ENCODE results near the gene ACACA.

The ACACA gene

DNA sequence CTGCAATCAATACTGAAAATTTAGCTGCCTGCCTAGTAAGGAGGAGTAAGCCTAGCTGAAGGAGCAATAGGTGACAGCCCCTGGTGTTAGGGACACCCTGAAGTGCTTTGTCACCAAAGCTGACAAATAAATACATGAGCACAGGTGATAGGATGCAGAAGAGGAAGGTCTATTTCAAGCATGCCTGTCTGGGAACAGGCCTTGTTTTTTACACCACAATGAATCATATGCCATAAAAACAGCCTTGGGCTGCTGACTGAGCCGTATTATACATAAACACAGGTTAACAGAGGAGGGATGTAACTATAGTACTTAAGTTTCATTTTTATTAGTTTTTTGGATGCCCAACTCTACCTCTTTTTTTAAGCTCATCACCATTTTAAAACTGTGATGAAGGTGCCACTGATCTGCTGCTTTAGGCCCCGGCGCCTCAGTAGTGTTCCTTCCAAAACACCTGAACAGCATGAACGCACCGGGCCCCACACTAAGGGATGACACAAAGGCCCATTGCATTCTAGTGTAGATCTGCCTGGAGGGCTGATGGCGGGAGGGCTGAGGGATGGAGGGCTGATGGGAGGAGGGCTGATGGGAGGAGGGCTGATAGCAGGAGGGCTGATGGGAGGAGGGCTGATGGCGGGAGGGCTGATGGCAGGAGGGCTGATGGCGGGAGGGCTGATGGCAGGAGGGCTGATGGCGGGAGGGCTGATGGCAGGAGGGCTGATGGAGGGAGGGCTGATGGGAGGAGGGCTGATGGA is 307.5 kb downstream of the ACACA start:
- H3K9me3 ChIP-seq (ENCODE audit: control insufficient read depth, low read depth, low read length) = no peaks in the 10 kb centered on the region
- H3K27ac ChIP-seq (ENCODE audit: low read length) = no peak overlapping the region
- H3K9ac ChIP-seq (ENCODE audit: low read length) = no peak overlapping the region
- no peak overlapping the region for H3K4me3 ChIP-seq (ENCODE audit: low read length)
- H3K4me1 ChIP-seq (ENCODE audit: control insufficient read depth, low read depth, low read length) = peaks cover 6% of the 10 kb centered on the region
- H3K36me3 ChIP-seq (ENCODE audit: control insufficient read depth, low read depth, low read length) = peaks cover 47% of the 10 kb centered on the region
- H3K27me3 ChIP-seq (ENCODE audit: control insufficient read depth, insufficient read depth, low read length) = no peaks in the 10 kb centered on the region

DNA sequence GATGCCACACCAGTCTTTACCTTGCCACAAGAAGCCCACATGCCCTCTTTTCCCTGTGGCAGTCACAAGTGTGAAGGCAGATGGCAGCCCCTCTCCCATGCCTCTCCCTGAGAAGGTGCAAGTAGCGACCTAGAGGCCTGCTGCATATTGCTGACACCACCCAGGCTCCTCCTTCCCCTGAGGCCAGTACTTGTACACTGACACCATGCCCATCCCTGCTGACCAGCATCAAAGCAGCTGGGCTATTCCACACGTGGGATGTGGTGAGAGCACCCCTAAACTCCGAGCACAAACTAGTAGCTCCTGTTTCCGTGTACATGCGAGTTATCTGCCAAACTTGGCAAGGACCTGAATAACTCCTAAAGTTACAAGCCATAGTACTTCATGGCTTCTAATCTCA is 308.5 kb downstream of the ACACA start:
- Histone ChIP-seq H3K27ac (ENCODE audit: low read length) (no peak overlapping the region), H3K4me1 (ENCODE audit: control insufficient read depth, low read depth, low read length) (peaks cover 6% of the 10 kb centered on the region), H3K4me3 (ENCODE audit: low read length) (no peak overlapping the region), H3K27me3 (ENCODE audit: control insufficient read depth, insufficient read depth, low read length) (no peaks in the 10 kb centered on the region), H3K9ac (ENCODE audit: low read length) (no peak overlapping the region), H3K36me3 (ENCODE audit: control insufficient read depth, low read depth, low read length) (peaks cover 48% of the 10 kb centered on the region), H3K9me3 (ENCODE audit: control insufficient read depth, low read depth, low read length) (no peaks in the 10 kb centered on the region)

DNA sequence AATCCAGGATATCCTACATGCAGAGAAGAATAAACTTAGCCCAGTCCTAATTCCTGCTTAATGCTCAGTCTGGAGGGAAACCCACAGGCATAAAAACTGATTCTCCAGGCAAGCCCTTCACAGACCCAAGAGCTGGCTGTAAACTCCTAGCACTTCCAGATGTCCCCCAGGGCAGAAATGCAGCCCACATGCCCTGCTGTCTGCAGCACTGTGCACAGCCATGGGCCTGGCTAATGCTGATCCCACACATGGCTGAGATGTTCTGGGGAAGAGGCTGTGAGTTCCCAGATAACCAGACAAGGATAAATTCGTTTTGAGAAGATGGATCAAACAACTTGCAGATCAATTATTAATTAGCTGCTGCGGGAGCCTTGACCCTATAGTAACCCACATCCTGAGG is 309.5 kb downstream of the ACACA start:
- H3K4me1 ChIP-seq (ENCODE audit: control insufficient read depth, low read depth, low read length) = peaks cover 6% of the 10 kb centered on the region
- no peak overlapping the region for H3K9ac ChIP-seq (ENCODE audit: low read length)
- H3K36me3 ChIP-seq (ENCODE audit: control insufficient read depth, low read depth, low read length) = peaks cover 51% of the 10 kb centered on the region
- H3K4me3 ChIP-seq (ENCODE audit: low read length) = no peak overlapping the region
- no peak overlapping the region for H3K27ac ChIP-seq (ENCODE audit: low read length)
- H3K27me3 ChIP-seq (ENCODE audit: control insufficient read depth, insufficient read depth, low read length) = no peaks in the 10 kb centered on the region
- no peaks in the 10 kb centered on the region for H3K9me3 ChIP-seq (ENCODE audit: control insufficient read depth, low read depth, low read length)

DNA sequence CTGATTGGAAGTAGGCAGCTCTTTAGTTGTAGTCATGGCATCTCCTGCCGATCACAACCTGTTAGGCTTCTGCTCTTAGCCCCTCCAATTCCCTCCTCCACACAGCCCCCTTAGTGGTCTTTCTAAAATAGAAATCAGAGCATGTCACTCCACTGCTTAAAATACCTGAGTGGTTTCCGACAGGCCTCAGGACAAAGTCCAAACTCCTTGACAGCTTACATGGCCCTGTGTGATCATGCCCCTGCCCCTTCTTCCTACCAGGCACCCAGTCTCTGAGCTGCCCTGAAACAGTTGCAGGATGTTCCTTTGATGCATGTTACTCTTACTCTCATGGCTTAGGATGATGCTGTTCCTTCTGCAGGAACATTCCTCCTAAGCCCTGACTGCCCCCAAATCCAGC is 310.6 kb downstream of the ACACA start:
- H3K36me3 ChIP-seq (ENCODE audit: control insufficient read depth, low read depth, low read length) = peaks cover 51% of the 10 kb centered on the region

DNA sequence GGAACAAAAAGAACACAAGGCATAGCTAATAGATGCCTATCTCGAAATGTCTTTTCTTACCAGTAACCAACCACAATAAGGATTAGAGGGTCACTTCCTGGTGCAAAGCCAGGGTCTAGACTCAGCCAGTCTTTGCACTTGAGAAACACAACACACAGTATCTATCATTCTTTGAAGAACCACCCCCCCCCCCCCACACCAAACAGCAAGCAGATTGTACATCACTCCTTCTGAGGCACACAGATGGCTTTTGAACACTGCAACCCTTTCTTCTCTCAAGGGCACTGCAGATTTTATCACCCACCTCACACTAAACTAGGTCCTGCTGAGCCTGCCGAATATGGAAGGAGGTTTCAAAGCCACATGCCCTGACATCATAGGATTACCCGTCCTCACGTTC is 312.2 kb downstream of the ACACA start:
- no peaks in the 10 kb centered on the region for H3K9me3 ChIP-seq (ENCODE audit: control insufficient read depth, low read depth, low read length)
- H3K36me3 ChIP-seq (ENCODE audit: control insufficient read depth, low read depth, low read length) = peaks cover 61% of the 10 kb centered on the region
- no peaks in the 10 kb centered on the region for H3K4me1 ChIP-seq (ENCODE audit: control insufficient read depth, low read depth, low read length)
- no peak overlapping the region for H3K9ac ChIP-seq (ENCODE audit: low read length)
- H3K4me3 ChIP-seq (ENCODE audit: low read length) = no peak overlapping the region
- no peaks in the 10 kb centered on the region for H3K27me3 ChIP-seq (ENCODE audit: control insufficient read depth, insufficient read depth, low read length)
- H3K27ac ChIP-seq (ENCODE audit: low read length) = no peak overlapping the region

More for the DNA sequence above, 310.6 kb downstream of the ACACA start:
- no peak overlapping the region for H3K27ac ChIP-seq (ENCODE audit: low read length)
- H3K4me1 ChIP-seq (ENCODE audit: control insufficient read depth, low read depth, low read length) = no peaks in the 10 kb centered on the region
- no peak overlapping the region for H3K4me3 ChIP-seq (ENCODE audit: low read length)
- no peaks in the 10 kb centered on the region for H3K9me3 ChIP-seq (ENCODE audit: control insufficient read depth, low read depth, low read length)
- no peak overlapping the region for H3K9ac ChIP-seq (ENCODE audit: low read length)
- no peaks in the 10 kb centered on the region for H3K27me3 ChIP-seq (ENCODE audit: control insufficient read depth, insufficient read depth, low read length)

DNA sequence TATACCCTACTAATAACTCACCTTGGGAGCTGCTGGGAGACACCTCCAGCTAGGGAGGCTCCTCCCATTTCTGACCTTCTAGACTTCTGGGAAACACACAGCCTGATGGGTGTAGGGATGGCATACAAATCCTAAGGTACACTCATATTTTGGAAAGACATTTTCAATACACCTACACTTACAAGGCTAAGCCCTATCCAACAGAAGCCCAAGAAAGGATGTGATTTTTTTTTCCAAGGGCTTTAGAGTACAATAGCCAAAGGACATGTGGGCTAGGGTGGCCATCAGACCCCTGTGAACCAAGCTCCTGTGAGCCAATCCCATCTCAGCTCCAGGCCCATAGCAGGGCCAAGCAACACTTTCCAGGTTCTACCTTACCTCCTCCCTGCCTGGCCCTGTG is 313.9 kb downstream of the ACACA start:
- H3K4me1 ChIP-seq (ENCODE audit: control insufficient read depth, low read depth, low read length) = no peaks in the 10 kb centered on the region
- H3K9me3 ChIP-seq (ENCODE audit: control insufficient read depth, low read depth, low read length) = no peaks in the 10 kb centered on the region
- no peak overlapping the region for H3K27ac ChIP-seq (ENCODE audit: low read length)
- no peak overlapping the region for H3K4me3 ChIP-seq (ENCODE audit: low read length)
- H3K36me3 ChIP-seq (ENCODE audit: control insufficient read depth, low read depth, low read length) = peaks cover 64% of the 10 kb centered on the region
- no peak overlapping the region for H3K9ac ChIP-seq (ENCODE audit: low read length)
- H3K27me3 ChIP-seq (ENCODE audit: control insufficient read depth, insufficient read depth, low read length) = no peaks in the 10 kb centered on the region

DNA sequence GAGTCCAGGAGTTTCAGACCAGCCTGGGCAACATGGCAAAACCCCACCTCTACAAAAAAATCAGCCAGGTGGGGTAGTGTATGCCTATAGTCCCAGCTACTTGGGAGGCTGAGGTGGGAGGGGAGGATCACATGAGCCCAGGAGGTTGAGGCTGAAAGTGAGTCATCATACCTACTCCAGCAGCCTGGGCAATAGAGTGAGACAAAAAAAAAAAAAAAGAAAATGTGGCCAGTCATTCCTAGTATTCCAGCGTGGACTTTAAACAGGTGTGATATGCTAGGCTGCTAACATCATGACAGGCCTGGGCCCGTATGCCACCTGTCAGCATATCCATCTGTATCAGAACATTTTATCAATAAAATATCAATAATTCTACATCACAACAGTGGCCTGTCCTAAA is 314.6 kb downstream of the ACACA start:
- H3K4me3 ChIP-seq (ENCODE audit: low read length) = no peak overlapping the region
- H3K27me3 ChIP-seq (ENCODE audit: control insufficient read depth, insufficient read depth, low read length) = no peaks in the 10 kb centered on the region
- no peaks in the 10 kb centered on the region for H3K4me1 ChIP-seq (ENCODE audit: control insufficient read depth, low read depth, low read length)
- H3K36me3 ChIP-seq (ENCODE audit: control insufficient read depth, low read depth, low read length) = peaks cover 64% of the 10 kb centered on the region
- H3K9ac ChIP-seq (ENCODE audit: low read length) = no peak overlapping the region
- H3K9me3 ChIP-seq (ENCODE audit: control insufficient read depth, low read depth, low read length) = no peaks in the 10 kb centered on the region
- no peak overlapping the region for H3K27ac ChIP-seq (ENCODE audit: low read length)

DNA sequence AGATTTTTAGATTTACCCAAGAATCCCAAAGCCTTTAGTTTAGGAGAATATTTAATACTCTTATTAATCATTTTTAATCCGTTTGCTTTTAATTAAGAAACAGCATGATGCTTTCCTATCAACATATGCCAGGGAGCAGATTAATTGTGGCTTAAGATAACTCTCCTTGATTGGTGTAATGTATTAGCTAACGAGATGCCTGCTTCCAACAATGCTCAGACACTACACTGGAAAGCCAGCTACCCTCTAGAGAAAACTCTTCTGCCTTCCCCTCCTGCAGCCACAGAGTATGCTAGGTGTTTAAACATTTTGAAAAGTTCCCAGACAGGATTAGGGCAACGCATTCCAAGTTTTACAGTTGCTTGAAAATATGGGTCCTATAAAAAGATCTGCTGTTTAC is 315.7 kb downstream of the ACACA start:
- Histone ChIP-seq H3K27ac (ENCODE audit: low read length) (no peak overlapping the region), H3K4me3 (ENCODE audit: low read length) (no peak overlapping the region), H3K9me3 (ENCODE audit: control insufficient read depth, low read depth, low read length) (no peaks in the 10 kb centered on the region), H3K27me3 (ENCODE audit: control insufficient read depth, insufficient read depth, low read length) (no peaks in the 10 kb centered on the region), H3K9ac (ENCODE audit: low read length) (no peak overlapping the region), H3K36me3 (ENCODE audit: control insufficient read depth, low read depth, low read length) (peaks cover 64% of the 10 kb centered on the region), H3K4me1 (ENCODE audit: control insufficient read depth, low read depth, low read length) (no peaks in the 10 kb centered on the region)

DNA sequence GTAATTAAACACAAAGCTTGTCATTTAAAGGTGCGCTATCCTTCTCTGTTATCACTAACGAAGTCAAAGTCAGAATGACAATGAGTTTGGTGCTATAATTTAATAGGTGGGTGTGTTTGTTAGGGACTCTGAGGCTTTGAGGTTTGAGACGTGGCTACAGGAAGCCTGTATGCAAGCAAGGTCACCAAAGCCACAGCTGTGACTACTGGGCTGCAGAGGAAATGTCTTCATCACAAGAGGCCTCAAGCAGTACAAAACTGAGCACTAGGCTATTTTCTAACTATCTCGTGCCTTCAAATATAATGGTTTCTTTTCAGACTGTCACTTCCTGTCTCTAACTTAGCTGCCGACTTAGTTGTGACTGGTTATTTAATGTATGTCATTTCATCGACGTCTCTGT is 316.7 kb downstream of the ACACA start:
- Histone ChIP-seq H3K36me3 (ENCODE audit: control insufficient read depth, low read depth, low read length) (peaks cover 63% of the 10 kb centered on the region), H3K9ac (ENCODE audit: low read length) (no peak overlapping the region)

DNA sequence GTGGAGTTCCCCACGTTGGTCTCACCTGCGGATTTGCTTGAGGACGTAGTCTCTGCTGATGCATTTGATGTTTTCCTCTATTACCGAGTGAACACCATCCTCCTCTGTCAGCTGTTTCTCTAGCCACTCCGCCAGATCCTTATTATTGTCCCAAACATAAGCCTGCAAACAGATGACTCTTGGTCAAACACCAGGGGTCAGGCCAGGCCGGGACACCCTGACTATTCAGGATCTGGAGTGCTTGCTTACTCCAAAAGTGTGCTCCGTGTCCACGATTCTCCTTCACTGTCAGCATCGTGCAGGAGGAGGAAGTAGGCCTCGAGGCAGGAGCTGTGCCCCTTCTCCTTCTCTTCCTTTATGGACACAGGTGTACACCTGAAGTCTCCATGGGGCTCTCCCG is 317.7 kb downstream of the ACACA start:
- H3K4me1 ChIP-seq (ENCODE audit: control insufficient read depth, low read depth, low read length) = no peaks in the 10 kb centered on the region
- H3K27ac ChIP-seq (ENCODE audit: low read length) = no peak overlapping the region
- H3K27me3 ChIP-seq (ENCODE audit: control insufficient read depth, insufficient read depth, low read length) = no peaks in the 10 kb centered on the region
- no peaks in the 10 kb centered on the region for H3K9me3 ChIP-seq (ENCODE audit: control insufficient read depth, low read depth, low read length)
- no peak overlapping the region for H3K9ac ChIP-seq (ENCODE audit: low read length)
- H3K36me3 ChIP-seq (ENCODE audit: control insufficient read depth, low read depth, low read length) = peaks cover 58% of the 10 kb centered on the region
- no peak overlapping the region for H3K4me3 ChIP-seq (ENCODE audit: low read length)

More for the DNA sequence above, 316.7 kb downstream of the ACACA start:
- Histone ChIP-seq H3K4me1 (ENCODE audit: control insufficient read depth, low read depth, low read length) (no peaks in the 10 kb centered on the region), H3K9me3 (ENCODE audit: control insufficient read depth, low read depth, low read length) (no peaks in the 10 kb centered on the region), H3K4me3 (ENCODE audit: low read length) (no peak overlapping the region), H3K27ac (ENCODE audit: low read length) (no peak overlapping the region), H3K27me3 (ENCODE audit: control insufficient read depth, insufficient read depth, low read length) (no peaks in the 10 kb centered on the region)

DNA sequence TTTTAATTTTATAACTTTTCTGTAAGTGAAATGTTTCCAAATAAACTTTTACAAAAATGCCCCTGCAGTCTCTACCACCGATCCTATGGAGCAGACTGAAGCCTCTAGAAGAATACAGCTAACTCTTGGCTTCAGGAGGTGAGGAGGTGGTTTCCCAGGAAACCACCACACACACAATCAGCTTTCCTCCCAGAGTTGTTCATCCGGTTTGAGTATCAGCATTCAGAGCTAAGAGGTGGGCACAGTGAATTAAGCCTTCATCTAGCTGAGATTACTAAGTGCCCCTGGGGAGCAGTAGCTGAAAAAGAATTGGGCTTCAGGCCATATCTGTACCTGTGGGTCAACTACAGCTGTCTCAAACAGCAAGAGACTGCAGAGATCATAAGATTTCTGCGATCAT is 318.2 kb downstream of the ACACA start:
- H3K36me3 ChIP-seq (ENCODE audit: control insufficient read depth, low read depth, low read length) = peaks cover 55% of the 10 kb centered on the region
- H3K4me3 ChIP-seq (ENCODE audit: low read length) = no peak overlapping the region
- H3K4me1 ChIP-seq (ENCODE audit: control insufficient read depth, low read depth, low read length) = no peaks in the 10 kb centered on the region
- H3K9ac ChIP-seq (ENCODE audit: low read length) = no peak overlapping the region
- H3K9me3 ChIP-seq (ENCODE audit: control insufficient read depth, low read depth, low read length) = no peaks in the 10 kb centered on the region
- H3K27me3 ChIP-seq (ENCODE audit: control insufficient read depth, insufficient read depth, low read length) = no peaks in the 10 kb centered on the region
- H3K27ac ChIP-seq (ENCODE audit: low read length) = no peak overlapping the region

DNA sequence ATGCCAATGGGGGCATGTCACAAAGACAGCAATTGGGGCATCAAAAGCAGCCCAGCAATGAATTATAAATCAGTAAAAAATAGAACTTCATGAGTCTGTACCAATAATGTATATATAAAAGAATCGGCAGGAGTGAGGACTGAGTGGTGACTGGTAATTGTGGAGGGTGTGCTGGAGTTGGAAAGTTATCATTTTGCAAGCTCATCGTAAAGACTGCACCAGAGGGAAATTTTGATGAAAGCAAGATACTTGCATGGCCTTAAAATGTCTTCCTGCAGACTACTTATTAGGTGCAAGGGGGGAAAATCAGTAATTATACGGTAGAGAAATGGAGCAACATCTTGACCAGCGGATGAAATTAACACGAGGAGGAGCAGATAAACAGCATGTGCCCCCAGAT is 319.0 kb downstream of the ACACA start:
- H3K27ac ChIP-seq (ENCODE audit: low read length) = no peak overlapping the region
- no peak overlapping the region for H3K4me3 ChIP-seq (ENCODE audit: low read length)
- H3K36me3 ChIP-seq (ENCODE audit: control insufficient read depth, low read depth, low read length) = peaks cover 49% of the 10 kb centered on the region
- peaks cover 7% of the 10 kb centered on the region for H3K4me1 ChIP-seq (ENCODE audit: control insufficient read depth, low read depth, low read length)
- no peaks in the 10 kb centered on the region for H3K27me3 ChIP-seq (ENCODE audit: control insufficient read depth, insufficient read depth, low read length)
- H3K9ac ChIP-seq (ENCODE audit: low read length) = no peak overlapping the region
- no peaks in the 10 kb centered on the region for H3K9me3 ChIP-seq (ENCODE audit: control insufficient read depth, low read depth, low read length)
